Activated naive CD4-positive, alpha-beta T cell treated with anti-CD3 and anti-CD28 coated beads, Interleukin-2, amount 50 U/mL, for 16 hours (primary cell): Measurements from ENCODE around the gene WBP2NL.

ENCODE experiments used
- DNase-seq: peaks from one replicate; pipeline ENCODE4 v3.0.0-alpha.2; 2020

The WBP2NL gene

DNA sequence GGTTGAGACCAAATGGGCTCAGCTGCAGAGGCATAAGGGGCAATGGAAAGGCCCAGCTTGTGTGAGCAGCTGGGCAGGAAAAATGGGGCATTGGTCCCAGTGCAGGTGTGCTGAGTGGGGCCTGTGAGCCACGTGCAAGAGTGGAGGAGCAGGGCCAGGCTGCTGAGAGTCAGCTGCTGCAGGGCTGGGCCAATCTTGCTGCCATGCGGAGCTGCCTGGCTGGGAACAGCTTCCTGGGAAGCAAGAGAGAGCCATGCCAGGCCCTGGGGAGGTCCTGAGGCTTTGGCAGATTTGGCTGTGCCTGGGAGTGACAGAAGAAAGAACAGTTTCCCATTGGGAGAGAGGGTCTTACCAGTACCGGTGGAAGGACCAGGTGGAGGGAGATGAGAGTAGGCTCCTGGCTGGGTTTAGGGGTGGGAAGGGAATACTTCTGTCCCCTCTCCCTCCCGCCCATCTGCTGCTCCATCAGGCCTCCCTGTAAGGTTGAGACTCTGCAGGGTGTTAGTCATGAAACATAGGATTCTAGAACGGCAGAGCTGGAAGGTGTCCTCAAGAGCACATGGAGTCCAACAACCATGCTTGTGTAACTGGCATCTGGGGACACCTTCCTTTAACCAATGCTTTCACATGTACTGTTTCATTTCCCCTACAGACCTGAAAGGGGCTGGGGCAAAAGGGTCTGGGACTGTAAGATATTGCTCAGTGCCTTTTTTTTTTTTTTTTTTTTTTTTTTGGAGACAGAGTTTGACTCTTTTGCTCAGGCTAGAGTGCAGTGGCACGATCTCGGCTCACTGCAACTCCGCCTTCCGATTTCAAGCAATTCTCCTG, 19.0 kb upstream of the WBP2NL start:
- DNase-seq: no peak

DNA sequence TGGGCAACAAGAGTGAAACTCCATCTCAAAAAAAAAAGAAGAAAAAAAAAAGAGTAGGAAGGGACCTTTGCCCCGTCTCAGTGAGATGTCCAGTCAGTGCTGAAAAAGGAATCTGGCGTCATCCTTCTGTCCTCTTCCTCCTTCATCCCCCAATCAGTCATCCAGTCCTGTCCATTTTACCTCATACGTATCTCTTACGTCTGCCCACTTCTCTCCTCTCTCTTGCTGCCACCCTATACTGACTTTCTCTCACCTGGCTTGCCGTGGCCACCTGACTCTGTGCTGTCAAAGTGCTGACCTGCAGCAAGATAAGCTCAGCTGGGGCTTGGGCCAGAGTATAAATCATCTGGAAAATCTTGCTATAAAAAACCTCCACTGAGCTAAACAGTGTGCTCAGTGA, 15.7 kb upstream of the WBP2NL start:
- DNase-seq: no peak

DNA sequence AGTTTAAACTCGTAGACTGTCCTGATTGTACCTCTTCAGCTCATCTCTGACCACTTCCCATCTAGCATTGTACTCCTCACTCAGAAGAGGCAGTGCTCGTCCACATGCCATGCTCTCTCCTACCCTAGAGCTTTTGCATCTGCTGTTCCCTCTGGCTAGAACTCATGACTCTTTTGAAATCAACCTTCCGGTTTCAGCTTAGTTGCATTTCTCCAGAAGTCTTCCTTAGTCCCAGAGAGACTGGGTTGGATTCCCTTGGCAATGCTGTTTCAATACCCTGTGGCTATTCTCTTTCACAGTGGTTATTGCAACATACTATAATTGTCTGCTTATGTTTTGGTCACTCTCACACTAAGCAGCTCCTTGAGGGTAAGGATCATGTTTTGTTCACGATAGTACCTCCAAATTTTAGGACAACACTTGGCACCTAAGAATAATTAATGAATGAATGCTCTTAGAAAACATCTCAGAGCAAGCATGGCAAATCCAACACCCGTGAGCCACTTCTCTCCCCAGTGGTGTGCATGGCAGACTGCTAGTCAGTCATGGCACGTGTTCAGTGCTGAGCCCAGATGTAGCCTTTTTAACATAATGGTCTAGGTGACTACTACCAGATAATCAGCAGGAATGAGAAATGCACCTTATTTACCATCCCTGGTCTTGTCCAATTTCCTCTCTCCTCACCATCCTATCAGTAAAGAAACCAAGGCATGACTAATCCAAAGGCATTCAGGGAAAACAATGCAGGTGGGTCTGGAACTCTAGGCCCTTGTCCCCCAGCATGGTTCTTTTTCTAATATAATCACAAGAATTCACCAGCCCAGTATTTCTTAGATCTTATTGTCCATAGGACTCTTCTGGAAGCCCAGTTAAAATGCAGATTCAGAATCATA, 14.8 kb upstream of the WBP2NL start:
- DNase-seq: no peak

DNA sequence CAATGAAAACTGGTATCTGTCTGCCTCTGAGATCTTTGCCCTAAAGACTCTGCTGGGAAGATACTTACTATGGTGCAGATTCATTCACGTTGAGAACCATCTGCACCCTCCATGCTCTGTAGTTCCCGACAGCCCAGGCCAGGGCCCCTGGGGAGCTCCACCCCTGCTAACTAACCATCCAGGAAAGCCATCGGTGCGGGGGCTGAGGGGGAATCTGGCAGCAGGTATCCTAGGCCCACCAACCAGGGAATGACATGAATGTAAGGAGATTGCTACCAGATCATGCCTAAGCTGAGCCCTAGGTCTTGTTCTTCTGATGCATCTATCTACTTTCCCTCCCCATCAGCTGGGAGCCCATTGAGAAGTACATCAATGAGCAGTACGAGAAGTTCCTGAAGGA, 11.3 kb upstream of the WBP2NL start:
- DNase-seq: no peak

GRCh38 chr22:41989246-41989645, 9.3 kb upstream of the WBP2NL start:
- DNase-seq: no peak

DNA sequence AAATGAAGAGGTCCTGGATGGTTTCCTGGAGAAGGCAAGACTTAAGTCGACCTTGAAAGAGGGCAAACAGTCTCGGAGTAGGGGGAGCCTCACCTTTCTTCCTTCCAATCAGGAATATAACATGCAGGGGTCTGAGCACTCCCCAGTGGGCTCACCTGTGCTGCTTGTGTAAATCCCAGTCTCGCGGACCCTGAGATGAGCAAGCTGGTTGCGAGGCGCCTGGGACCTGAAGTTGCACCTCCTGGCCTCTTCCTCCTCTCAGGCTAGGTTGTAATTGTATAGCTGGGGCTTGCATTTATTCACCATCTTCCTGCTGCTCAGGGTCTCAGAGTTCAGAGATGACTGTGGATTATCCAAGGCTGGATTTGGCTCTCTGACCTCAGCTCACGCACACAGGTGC, 7.5 kb upstream of the WBP2NL start:
- DNase-seq: no peak

DNA sequence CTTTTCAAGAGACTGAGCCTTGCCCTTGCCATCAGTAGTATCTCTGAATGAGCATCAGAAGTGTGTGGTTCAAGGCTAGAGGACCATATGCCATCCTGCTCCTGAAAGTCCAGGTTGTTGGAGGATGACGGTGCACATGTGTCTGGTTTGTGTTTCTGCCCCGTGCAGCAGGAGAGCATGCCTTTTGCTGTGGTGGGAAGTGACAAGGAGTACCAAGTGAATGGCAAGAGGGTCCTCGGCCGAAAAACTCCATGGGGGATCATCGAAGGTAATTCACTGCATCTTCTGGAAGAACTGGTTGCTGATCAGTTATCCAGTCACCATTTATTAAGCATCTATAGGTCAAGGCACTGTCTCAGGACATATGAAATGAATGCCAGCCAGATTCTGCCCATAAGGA, 6.1 kb upstream of the WBP2NL start:
- DNase-seq: no peak

GRCh38 chr22:41995211-41995610, 3.4 kb upstream of the WBP2NL start:
- DNase-seq: no peak

DNA sequence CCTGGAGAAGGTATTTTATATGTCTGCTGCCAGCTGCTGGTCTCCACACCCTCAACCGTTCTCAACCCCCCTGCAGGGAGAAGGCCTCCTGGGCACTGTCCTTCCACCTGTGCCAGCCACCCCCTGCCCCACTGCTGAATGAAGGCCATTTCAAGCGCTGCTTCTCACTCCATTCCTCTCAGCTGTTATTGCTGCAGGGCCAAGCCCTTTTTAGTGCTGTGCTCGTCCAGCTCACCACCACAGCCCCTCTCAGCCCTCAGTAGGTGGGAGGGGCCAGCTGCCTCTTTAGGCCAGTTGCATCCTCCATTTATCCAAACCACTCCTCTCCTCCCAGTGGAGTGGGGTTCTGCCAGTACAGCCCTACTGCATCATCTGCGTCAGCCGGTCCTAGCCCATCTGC, 1.8 kb upstream of the WBP2NL start:
- no peak for DNase-seq

DNA sequence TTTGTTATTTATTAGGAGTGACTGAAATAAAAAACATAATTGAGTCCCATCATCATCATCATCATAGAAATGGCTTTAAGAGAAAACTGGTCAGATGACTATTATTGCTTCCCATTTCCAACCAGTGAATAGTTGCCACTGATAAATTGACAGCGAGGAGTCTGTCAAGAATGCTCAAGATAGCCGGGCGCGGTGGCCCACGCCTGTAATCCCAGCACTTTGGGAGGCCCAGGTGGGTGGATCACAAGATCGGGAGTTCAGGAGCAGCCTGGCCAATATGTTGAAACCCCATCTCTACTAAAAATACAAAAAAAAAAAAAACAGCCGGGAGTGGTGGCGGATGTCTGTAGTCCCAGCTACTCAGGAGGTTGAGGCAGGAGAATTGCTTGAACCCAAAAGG, 1.9 kb downstream of the WBP2NL start:
- no peak for DNase-seq

DNA sequence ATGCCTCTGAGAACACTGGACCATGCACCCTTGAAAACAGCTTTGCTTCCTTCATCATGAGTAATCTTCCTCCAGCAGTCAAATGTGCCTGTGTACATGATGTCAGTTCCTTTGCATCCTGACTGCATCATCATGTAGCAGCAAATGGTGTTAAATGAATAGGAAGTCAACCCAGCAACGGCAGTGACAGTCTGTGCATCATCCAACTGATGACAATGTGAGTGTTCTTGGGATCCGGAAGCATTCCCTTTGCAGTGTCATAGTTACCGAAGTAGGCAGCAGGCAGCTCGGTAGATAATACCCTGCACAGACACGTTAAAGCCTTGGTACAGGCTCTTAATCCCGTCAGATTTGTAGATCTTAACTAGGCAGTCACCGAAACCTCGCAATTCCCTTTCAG, 2.5 kb downstream of the WBP2NL start:
- no peak for DNase-seq

DNA sequence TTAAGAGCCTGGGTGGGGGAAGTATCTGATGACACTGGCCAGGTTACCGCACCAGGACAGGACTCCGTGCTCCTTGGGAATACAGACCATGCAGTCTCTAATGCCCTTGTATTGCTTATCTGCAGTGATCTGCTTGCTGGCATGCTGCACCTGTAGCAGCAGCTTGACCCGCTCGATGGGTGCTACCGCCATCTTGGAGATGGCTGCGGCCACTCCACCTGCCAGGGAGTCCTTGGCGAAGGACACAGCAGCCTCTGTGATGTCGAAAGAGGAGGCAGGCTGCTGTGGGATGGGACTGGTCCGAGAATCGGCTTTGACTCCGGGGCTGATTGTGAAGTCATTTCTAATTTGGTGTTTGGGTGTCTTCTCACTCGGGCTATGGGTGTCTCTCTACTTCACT, 3.1 kb downstream of the WBP2NL start:
- DNase-seq: no peak

- no peak for DNase-seq
Observed at GRCh38 chr22:42007922-42008321, 9.3 kb downstream of the WBP2NL start.

DNA sequence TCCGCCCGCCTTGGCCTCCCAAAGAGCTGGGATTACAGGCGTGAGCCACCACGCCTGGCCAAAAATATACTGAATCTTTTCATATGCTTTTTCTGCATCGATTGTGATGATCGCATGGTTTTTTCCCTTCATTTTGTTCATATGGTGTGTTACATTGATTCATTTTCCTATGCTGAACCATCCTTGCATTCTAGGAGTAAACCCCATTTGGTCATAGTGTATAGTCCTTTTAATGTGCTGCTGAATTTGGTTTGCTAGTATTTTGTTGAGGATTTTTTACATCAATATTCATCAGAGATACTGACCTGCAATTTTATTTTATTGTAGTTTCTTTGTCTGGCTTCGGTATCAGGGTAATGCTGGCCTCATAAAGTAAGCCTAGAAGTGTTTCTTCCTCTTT, 12.2 kb downstream of the WBP2NL start:
- no peak for DNase-seq

DNA sequence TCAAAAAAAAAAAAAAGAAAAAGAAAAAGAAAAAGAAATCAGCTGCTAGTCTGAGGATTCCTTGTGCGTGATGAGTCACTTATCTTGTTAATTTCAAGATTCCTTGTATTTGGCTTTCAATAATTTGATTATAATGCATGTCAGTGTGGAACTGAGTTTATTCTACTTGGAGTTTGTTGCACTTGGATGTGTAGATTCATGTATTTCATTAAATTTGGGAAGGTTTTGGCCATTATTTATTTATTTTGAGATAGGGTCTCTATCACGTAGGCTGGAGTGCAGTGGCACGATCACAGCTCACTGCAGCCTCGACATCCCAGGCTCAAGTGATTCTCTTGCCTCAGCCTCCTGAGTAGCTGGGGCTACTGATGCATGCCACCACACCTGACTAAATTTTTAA, 14.8 kb downstream of the WBP2NL start:
- DNase-seq: no peak

DNA sequence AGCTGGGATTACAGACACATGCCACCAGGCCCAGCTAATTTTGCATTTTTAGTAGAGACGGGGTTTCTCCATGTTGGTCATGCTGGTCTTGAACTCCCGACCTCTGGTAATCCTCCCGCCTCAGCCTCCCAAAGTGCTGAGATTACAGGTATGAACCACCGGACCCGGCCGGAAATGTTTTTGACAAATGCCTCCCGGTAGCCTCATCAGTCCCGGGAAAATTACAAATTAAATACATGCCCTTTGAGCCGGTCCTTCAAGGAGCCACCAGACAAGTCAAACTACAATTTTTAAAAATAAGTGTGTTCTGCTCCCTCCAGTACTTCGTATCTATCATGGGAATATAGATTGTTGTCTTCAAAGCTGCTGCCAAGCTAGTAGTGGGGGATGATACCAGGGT, 17.5 kb downstream of the WBP2NL start:
- DNase-seq: no peak

- no peak for DNase-seq
Observed at GRCh38 chr22:42018224-42018623, 19.6 kb downstream of the WBP2NL start.

GRCh38 chr22:42021571-42021970, 23.0 kb downstream of the WBP2NL start:
- no peak for DNase-seq

DNA sequence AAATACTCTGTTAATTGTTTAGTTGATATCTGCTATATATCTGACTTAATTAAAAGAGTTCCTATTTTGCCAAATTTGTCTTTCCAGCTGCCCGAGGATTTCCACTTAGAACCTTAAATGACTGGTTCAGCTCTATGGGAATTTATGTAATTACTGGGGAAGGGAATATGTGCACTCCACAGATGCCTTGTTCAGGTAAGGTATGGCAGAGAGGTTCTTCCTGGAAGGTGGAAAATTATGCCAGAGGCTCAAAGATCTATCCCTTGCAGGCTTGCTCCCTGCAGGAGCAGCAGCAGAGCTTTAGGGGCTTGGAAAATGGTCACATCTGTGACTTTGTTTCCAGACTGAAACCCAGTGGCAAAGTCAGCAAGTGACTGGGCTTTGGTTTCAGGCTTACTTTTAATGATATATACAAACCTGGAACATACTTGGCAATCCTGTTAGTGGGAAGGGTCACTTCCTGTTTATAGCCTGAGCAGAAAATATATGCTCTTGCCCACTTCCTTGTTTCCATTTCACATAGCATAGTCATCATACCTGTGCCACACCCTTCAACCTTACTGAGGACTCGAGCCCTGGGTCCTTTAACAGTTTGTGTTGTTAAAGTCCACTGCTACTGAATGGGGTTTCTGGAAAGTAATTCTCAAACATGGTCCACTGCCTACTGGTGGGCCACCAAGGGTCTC, 23.7 kb downstream of the WBP2NL start:
- DNase-seq: no peak

DNA sequence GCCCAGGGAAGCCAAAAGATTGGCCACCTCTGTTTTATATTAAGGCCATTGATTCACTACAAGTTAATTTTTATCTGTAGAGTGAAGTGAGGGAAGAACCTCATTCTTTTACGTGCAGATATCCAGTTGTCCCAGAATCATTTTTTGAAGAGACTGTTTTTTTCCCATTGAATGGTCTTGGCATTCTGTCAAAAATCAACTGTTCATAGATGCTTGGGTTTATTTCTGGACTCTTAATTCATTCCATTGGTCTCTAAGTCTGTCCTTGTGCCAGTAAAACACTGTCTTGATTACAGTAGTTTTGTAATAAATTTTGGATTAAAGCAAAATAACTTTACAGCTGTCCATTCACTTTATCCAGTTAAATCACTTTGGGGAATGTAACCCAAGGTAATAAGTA, 26.8 kb downstream of the WBP2NL start:
- DNase-seq: no peak

DNA sequence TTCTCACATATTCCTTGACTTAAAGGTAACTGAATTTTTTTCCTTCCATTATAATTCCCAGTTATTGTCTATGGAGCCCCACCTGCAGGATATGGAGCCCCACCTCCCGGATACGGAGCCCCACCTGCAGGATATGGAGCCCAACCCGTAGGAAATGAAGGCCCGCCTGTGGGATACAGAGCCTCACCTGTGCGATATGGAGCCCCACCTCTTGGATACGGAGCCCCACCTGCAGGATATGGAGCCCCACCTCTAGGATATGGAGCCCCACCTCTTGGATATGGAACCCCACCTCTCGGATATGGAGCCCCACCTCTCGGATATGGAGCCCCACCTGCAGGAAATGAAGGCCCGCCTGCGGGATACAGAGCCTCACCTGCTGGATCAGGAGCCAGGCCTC, 28.1 kb downstream of the WBP2NL start:
- no peak for DNase-seq

- no peak for DNase-seq
Observed at GRCh38 chr22:42033263-42034181, 34.9 kb downstream of the WBP2NL start.

- no peak for DNase-seq
Observed at GRCh38 chr22:42035256-42035655, 36.7 kb downstream of the WBP2NL start.
